ENCODE measurements around the gene KAZALD1.

The KAZALD1 gene

DNA sequence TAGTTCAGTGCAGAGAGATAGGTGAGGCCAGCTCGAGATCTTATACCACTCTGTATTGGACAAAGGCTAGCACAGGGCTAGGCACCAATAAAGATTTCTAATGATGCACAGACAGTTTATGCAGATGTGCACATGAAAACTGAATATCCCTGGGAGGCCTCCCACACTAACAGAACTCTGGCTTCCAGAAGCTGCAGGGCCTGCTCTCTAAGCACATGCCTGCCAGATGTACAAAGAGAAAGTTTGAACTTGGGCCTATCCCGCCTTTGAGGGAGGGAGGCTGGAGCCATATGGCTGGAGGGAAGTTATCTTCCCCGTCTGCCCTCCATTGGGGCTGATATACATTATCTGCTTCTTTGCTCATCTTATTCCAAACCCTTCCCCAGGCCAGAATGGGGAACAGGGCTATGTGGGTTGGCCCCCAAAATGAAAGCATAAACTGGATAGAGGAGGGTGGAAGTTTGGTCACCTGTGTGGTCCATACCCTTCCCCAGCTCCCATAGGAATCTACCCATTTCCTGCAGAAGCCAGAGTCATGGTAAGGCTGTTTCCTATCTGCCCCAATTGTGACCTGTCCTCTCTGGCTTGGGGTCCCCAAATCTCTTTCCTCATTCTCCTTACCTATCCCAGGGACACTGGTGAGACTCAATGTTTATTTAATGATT is 3.8 kb downstream of the KAZALD1 start:
- H2BK120ac ChIP-seq (ENCODE audit: insufficient read depth, low read length, poor library complexity), result no peak overlapping the region

DNA sequence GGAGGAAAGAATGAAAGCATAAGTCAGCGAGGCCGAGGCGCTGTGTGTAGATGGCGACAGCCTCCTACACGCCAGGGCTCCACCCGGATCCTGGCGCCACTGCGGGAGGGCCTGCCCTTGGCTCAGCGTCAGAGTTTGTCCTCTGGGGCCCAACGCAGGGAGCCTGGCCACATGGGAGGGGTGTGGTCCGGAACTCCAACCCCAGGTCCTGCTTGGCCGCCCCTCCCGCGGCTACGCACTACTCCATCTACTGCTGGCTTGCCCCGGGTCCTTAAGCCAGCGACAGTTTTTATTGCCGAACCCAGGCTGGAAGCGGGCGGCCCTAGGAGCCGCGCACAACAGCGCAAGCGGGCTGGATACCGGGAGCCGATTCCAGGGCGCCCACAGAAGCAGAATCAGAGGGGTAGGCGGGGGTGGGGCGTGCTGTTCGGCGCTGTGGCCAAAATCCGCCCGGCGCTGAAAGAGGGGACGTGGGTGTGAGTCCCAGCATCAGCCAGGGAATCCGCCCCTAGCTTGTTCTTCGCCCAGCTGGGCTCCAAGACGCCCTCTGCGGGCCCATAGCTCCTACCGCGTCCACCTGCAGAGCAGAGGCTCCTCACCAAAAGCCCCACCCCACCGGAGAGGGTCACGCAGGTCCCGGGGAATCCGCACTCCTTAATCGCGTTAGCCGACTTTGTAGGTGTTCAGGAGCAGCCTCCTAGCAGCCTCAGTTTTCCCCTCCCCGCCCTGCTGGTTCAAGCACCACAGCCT is 4.5 kb downstream of the KAZALD1 start:
- WGBS (ENCODE audit: extremely low coverage, insufficient coverage, insufficient read length), result no CpG with 5 or more reads among the region's 49 CpGs

More for the DNA sequence above, 3.8 kb downstream of the KAZALD1 start:
- peaks cover 3% of the 10 kb centered on the region for H3K9me3 ChIP-seq (ENCODE audit: insufficient read depth, low read depth, low read length)
- no peak overlapping the region for H3K14ac ChIP-seq (ENCODE audit: low read length)
- H3K27ac ChIP-seq (ENCODE audit: low read depth, low read length), result no peak overlapping the region
- H2AK5ac ChIP-seq (ENCODE audit: low read length), result no peak overlapping the region
- H2BK5ac ChIP-seq (ENCODE audit: low read depth, low read length, poor library complexity), result no peak overlapping the region
- H3K9ac ChIP-seq (ENCODE audit: low read length), result no peak overlapping the region
- peaks cover 32 to 35% of the 10 kb centered on the region in 2 experiments for H3K4me1 ChIP-seq (ENCODE audit: control insufficient read depth in 1 of 2, insufficient read depth in 2 of 2, low read length in 2 of 2)
- H3K79me2 ChIP-seq (ENCODE audit: control insufficient read depth, insufficient read depth, low read length, poor library complexity), result peaks cover 8% of the 10 kb centered on the region
- H3K79me1 ChIP-seq (ENCODE audit: low read length), result peaks cover 12% of the 10 kb centered on the region
- H4K12ac ChIP-seq (ENCODE audit: low read depth, low read length), result no peak overlapping the region
- H3K4me3 ChIP-seq (ENCODE audit: low read depth, low read length), result no peak overlapping the region
- H3K27me3 ChIP-seq (ENCODE audit: insufficient read depth, low read length), result peaks cover 48% of the 10 kb centered on the region
- H3K4me2 ChIP-seq (ENCODE audit: low read length), result no peak overlapping the region
- H3K23ac ChIP-seq (ENCODE audit: low read length), result no peak overlapping the region
- no peak overlapping the region for H2AFZ ChIP-seq (ENCODE audit: insufficient read depth, low read length, poor library complexity)
- H2BK12ac ChIP-seq (ENCODE audit: low read length), result no peak overlapping the region
- no CpG with 5 or more reads among the region's 3 CpGs for WGBS (ENCODE audit: extremely low coverage, insufficient coverage, insufficient read length)
- H4K8ac ChIP-seq (ENCODE audit: low read depth, low read length), result no peak overlapping the region
- no peaks in the 10 kb centered on the region for H3K36me3 ChIP-seq (ENCODE audit: control insufficient read depth in 1 of 2, insufficient read depth in 2 of 2, low read length in 2 of 2)
- H3K18ac ChIP-seq (ENCODE audit: low read length), result no peak overlapping the region
- H3K4ac ChIP-seq (ENCODE audit: low read depth, low read length), result no peak overlapping the region
- no peak overlapping the region for H4K91ac ChIP-seq (ENCODE audit: low read depth, low read length)
- DNase-seq, result no peak

DNA sequence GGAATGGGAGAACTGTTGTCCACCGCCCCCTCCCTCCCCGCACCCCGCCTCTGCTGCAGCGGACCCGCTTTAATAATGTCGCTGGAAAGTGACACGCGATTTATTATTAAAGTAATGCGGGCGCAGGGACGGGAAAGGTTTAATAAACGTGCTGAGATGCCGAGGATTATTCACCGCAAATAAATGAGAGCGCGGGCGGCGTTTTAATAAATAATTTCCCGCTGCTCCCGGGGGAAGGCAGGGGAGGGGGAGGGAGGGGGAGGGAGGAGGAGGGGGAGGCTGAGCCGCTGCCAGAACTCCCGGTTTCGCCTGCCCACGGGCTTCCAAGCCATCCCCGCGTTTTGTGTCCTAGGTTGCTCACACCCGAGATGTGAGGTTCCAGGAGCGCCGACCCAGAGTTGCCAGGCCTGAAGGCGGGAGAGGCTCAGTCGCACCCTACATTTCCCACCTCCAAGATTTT is 5.1 kb downstream of the KAZALD1 start:
- no peak overlapping the region for H2BK5ac ChIP-seq (ENCODE audit: low read depth, low read length, poor library complexity)
- no peak overlapping the region for H3K23ac ChIP-seq (ENCODE audit: low read length)
- H3K18ac ChIP-seq (ENCODE audit: low read length), result no peak overlapping the region
- H3K4ac ChIP-seq (ENCODE audit: low read depth, low read length), result no peak overlapping the region
- H3K79me2 ChIP-seq (ENCODE audit: control insufficient read depth, insufficient read depth, low read length, poor library complexity), result no peaks in the 10 kb centered on the region
- H2BK12ac ChIP-seq (ENCODE audit: low read length), result no peak overlapping the region
- H4K8ac ChIP-seq (ENCODE audit: low read depth, low read length), result no peak overlapping the region
- peak in 1 of 2 donors; percentile 51 for DNase-seq
- no peak overlapping the region for H3K4me3 ChIP-seq (ENCODE audit: low read depth, low read length)
- H4K12ac ChIP-seq (ENCODE audit: low read depth, low read length), result no peak overlapping the region
- H2BK120ac ChIP-seq (ENCODE audit: insufficient read depth, low read length, poor library complexity), result no peak overlapping the region
- H3K27ac ChIP-seq (ENCODE audit: low read depth, low read length), result no peak overlapping the region
- peaks cover 2% of the 10 kb centered on the region for H3K79me1 ChIP-seq (ENCODE audit: low read length)
- H3K36me3 ChIP-seq (ENCODE audit: control insufficient read depth in 1 of 2, insufficient read depth in 2 of 2, low read length in 2 of 2), result no peaks in the 10 kb centered on the region
- H3K14ac ChIP-seq (ENCODE audit: low read length), result no peak overlapping the region
- no peaks in the 10 kb centered on the region for H3K9me3 ChIP-seq (ENCODE audit: insufficient read depth, low read depth, low read length)
- H3K4me2 ChIP-seq (ENCODE audit: low read length), result peak overlapping the region; percentile 64
- H4K91ac ChIP-seq (ENCODE audit: low read depth, low read length), result no peak overlapping the region
- H3K27me3 ChIP-seq (ENCODE audit: insufficient read depth, low read length), result peaks cover 48% of the 10 kb centered on the region
- H2AK5ac ChIP-seq (ENCODE audit: low read length), result no peak overlapping the region
- H2AFZ ChIP-seq (ENCODE audit: insufficient read depth, low read length, poor library complexity), result peak overlapping the region; percentile 86
- no peak overlapping the region for H3K9ac ChIP-seq (ENCODE audit: low read length)
- WGBS (ENCODE audit: extremely low coverage, insufficient coverage, insufficient read length), result no CpG with 5 or more reads among the region's 31 CpGs
- H3K4me1 ChIP-seq (ENCODE audit: control insufficient read depth in 1 of 2, insufficient read depth in 2 of 2, low read length in 2 of 2), result peaks cover 25 to 28% of the 10 kb centered on the region in 2 experiments

More for the DNA sequence above, 4.5 kb downstream of the KAZALD1 start:
- Histone ChIP-seq H3K14ac (ENCODE audit: low read length) (no peak overlapping the region), H2BK120ac (ENCODE audit: insufficient read depth, low read length, poor library complexity) (no peak overlapping the region), H3K4me1 (ENCODE audit: control insufficient read depth in 1 of 2, insufficient read depth in 2 of 2, low read length in 2 of 2) (peaks cover 31 to 34% of the 10 kb centered on the region in 2 experiments), H3K27me3 (ENCODE audit: insufficient read depth, low read length) (peaks cover 48% of the 10 kb centered on the region), H4K8ac (ENCODE audit: low read depth, low read length) (peak overlapping the region; percentile 5), H2BK12ac (ENCODE audit: low read length) (no peak overlapping the region), H3K36me3 (ENCODE audit: control insufficient read depth in 1 of 2, insufficient read depth in 2 of 2, low read length in 2 of 2) (no peaks in the 10 kb centered on the region), H4K91ac (ENCODE audit: low read depth, low read length) (no peak overlapping the region), H3K9ac (ENCODE audit: low read length) (no peak overlapping the region), H3K27ac (ENCODE audit: low read depth, low read length) (no peak overlapping the region), H3K23ac (ENCODE audit: low read length) (no peak overlapping the region), H2AK5ac (ENCODE audit: low read length) (no peak overlapping the region), H2AFZ (ENCODE audit: insufficient read depth, low read length, poor library complexity) (peak overlapping the region; percentile 28), H4K12ac (ENCODE audit: low read depth, low read length) (no peak overlapping the region), H3K9me3 (ENCODE audit: insufficient read depth, low read depth, low read length) (peaks cover 2% of the 10 kb centered on the region), H3K4me3 (ENCODE audit: low read depth, low read length) (no peak overlapping the region), H3K4ac (ENCODE audit: low read depth, low read length) (no peak overlapping the region), H3K79me1 (ENCODE audit: low read length) (peaks cover 6% of the 10 kb centered on the region), H3K79me2 (ENCODE audit: control insufficient read depth, insufficient read depth, low read length, poor library complexity) (peaks cover 3% of the 10 kb centered on the region), H3K4me2 (ENCODE audit: low read length) (peak overlapping the region; percentile 60), H2BK5ac (ENCODE audit: low read depth, low read length, poor library complexity) (no peak overlapping the region), H3K18ac (ENCODE audit: low read length) (no peak overlapping the region)
- DNase-seq, result peak; percentile 79 to 85

DNA sequence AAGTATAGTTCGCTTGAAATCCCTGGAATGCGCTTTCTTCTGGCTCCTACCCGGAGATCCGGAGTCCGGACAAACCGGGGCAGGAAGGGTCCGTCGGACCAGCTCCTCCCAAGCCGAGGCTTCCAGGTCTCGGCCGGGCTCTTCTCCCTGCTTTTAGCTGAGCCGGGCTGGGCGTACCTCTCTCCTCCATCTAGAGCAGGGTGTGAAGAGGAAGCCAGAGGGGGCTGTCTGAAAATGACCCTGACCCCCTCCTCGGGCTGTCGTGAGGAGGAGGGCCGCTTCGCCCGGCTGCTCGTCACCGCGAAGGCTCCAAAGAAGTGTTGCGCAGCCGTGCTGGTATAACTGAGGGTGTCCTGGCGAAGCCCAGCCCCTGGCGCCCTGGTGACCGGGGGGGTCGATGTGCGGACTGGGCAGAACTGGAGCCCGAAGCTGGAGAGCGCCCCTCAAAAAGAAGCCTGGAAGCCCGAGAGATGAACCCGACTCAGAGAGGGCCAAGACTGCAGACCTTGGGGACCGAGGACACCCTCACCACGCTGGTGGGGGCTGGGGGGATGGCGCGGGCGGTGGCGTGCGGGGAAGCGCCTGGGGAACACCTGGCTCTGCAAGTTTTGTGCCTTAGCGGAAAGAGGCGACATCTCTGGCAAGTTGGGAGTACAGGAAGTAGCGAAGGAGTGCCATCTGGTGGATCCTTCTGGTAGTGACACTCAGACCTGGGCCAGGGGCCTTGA is 5.7 kb downstream of the KAZALD1 start:
- no peaks in the 10 kb centered on the region for H3K9me3 ChIP-seq (ENCODE audit: insufficient read depth, low read depth, low read length)
- no CpG with 5 or more reads among the region's 43 CpGs for WGBS (ENCODE audit: extremely low coverage, insufficient coverage, insufficient read length)

More for the DNA sequence above, 5.7 kb downstream of the KAZALD1 start:
- Histone ChIP-seq H3K14ac (ENCODE audit: low read length) (peak overlapping the region; percentile 32), H4K8ac (ENCODE audit: low read depth, low read length) (peak overlapping the region; percentile 54), H3K36me3 (ENCODE audit: control insufficient read depth in 1 of 2, insufficient read depth in 2 of 2, low read length in 2 of 2) (no peaks in the 10 kb centered on the region), H2BK5ac (ENCODE audit: low read depth, low read length, poor library complexity) (no peak overlapping the region), H4K91ac (ENCODE audit: low read depth, low read length) (no peak overlapping the region), H2AFZ (ENCODE audit: insufficient read depth, low read length, poor library complexity) (peak overlapping the region; percentile 86), H3K23ac (ENCODE audit: low read length) (no peak overlapping the region), H3K27me3 (ENCODE audit: insufficient read depth, low read length) (peaks cover 48% of the 10 kb centered on the region), H2AK5ac (ENCODE audit: low read length) (no peak overlapping the region), H3K4me2 (ENCODE audit: low read length) (peak overlapping the region; percentile 64), H3K79me1 (ENCODE audit: low read length) (peaks cover 2% of the 10 kb centered on the region), H3K4me3 (ENCODE audit: low read depth, low read length) (peak overlapping the region; percentile 61), H3K9ac (ENCODE audit: low read length) (peak overlapping the region; percentile 6), H2BK12ac (ENCODE audit: low read length) (no peak overlapping the region), H2BK120ac (ENCODE audit: insufficient read depth, low read length, poor library complexity) (no peak overlapping the region), H3K4me1 (ENCODE audit: control insufficient read depth in 1 of 2, insufficient read depth in 2 of 2, low read length in 2 of 2) (peaks cover 19 to 22% of the 10 kb centered on the region in 2 experiments), H3K79me2 (ENCODE audit: control insufficient read depth, insufficient read depth, low read length, poor library complexity) (no peaks in the 10 kb centered on the region), H3K4ac (ENCODE audit: low read depth, low read length) (no peak overlapping the region), H4K12ac (ENCODE audit: low read depth, low read length) (no peak overlapping the region), H3K27ac (ENCODE audit: low read depth, low read length) (no peak overlapping the region), H3K18ac (ENCODE audit: low read length) (no peak overlapping the region)
- peak; percentile 87 to 97 for DNase-seq
